Thymus (tissue), 11 donors: ENCODE results near the gene UGT1A8. TPM values are rescaled to one million over a fixed set of nuclear protein-coding genes. Genes with fewer than 3 reads are reported as not detected.
"Not testable (repeated sequence)": the region's sequence is repeated elsewhere in the genome, so short reads cannot be mapped to it uniquely, and the experiment has no call there.

Experiments
- DNase-seq, 9 donors: peaks; one replicate each; pipeline ENCODE4 v3.0.0-alpha.2; 2013; ENCODE audit warnings: low spot score in 9 of 9, low read depth in 6 of 9, missing footprints in 1 of 9
- H3K27ac ChIP-seq, 2 donors: one replicate each; pipeline ENCODE4 v1.5.1; 2013; ENCODE audit warnings: control low read depth in 1 of 2, low read depth in 1 of 2, low read length in 1 of 2, mild to moderate bottlenecking in 1 of 2, moderate library complexity in 1 of 2
- H3K27me3 ChIP-seq, 2 donors: one replicate each; pipeline ENCODE4 v1.5.1; 2013; ENCODE audit warnings: low read length in 1 of 2; ENCODE audit not compliant: control insufficient read depth in 2 of 2, insufficient read depth in 1 of 2
- H3K36me3 ChIP-seq, 2 donors: one replicate each; pipeline ENCODE4 v1.5.1; 2013; ENCODE audit warnings: low read length in 1 of 2, mild to moderate bottlenecking in 1 of 2, moderate library complexity in 1 of 2; ENCODE audit not compliant: control insufficient read depth in 2 of 2, insufficient read depth in 2 of 2
- H3K4me1 ChIP-seq, 2 donors: one replicate each; pipeline ENCODE4 v1.5.1; 2013; ENCODE audit warnings: low read length in 2 of 2; ENCODE audit not compliant: control insufficient read depth in 2 of 2, insufficient read depth in 2 of 2
- H3K4me3 ChIP-seq, 2 donors: one replicate each; pipeline ENCODE4 v1.5.1; 2013; ENCODE audit warnings: low read length in 2 of 2, control low read depth in 1 of 2, mild to moderate bottlenecking in 1 of 2
- H3K9me3 ChIP-seq, 2 donors: one replicate each; pipeline ENCODE4 v1.5.1; 2013; ENCODE audit warnings: low read length in 1 of 2, mild to moderate bottlenecking in 1 of 2; ENCODE audit not compliant: control insufficient read depth in 2 of 2, insufficient read depth in 1 of 2
- WGBS: extraction: QIAGEN DNeasy Blood & Tissue Kit; methylation state at CpG from one replicate; pipeline ENCODE4 v1.1.7; 2013; 5-methylcytosine and 5-hydroxymethylcytosine counted together
- polyA plus RNA-seq: library from polyadenylated mRNA; stranded (reverse); fragments of 200-250 nt; gene quantifications from one replicate; pipeline ENCODE4 v1.2.3, GENCODE V29; 2013
- total RNA-seq: library from RNA; stranded (reverse); fragments of 120-200 nt; gene quantifications from one replicate; pipeline ENCODE4 v1.2.4, GENCODE V29; 2013
- donor health status: healthy.

The UGT1A8 gene
- total and polyA plus RNA-seq, 2 donors = 0.24 to 2.6 TPM

DNA sequence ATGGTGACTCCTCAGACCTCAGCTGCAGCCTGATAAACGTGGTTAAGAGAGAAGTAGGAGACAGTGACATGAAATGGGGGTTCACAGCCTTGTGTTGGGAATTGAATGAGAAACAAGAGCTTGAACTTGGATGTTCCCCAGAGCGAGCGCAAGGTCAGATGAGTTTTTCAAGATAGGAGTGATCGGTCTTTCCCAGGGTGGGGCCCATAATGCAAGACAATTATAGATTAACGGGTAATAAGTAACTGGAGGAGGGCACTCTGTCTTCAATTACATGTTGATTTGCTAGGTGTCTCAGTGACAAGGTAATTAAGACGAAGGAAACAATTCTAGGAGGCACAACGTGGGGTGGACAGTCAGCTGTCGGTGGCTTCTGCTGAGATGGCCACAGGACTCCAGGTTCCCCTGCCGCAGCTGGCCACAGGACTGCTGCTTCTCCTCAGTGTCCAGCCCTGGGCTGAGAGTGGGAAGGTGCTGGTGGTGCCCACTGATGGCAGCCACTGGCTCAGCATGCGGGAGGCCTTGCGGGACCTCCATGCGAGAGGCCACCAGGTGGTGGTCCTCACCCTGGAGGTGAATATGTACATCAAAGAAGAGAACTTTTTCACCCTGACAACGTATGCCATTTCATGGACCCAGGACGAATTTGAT lies 95.3 kb downstream of the UGT1A8 start, which contains the start of gene UGT1A5:
Gene UGT1A5 (plus strand): TSS at position 297 of the 651 bp plus-strand sequence. CDS start 85 bp downstream, at position 382.
- H3K9me3 ChIP-seq = no peaks in the 10 kb centered on the region
- H3K4me1 ChIP-seq = peaks cover 0 to 22% of the 10 kb centered on the region in 2 donors
- no peak within 1 kb of the TSS for H3K4me3 ChIP-seq
- no peak within 1 kb of the TSS for H3K27ac ChIP-seq
- peak in 1 of 9 donors; percentile 9 for DNase-seq
- 87% methylated on average over 14 of the region's 14 CpGs for WGBS
- H3K27me3 ChIP-seq = peaks cover 0 to 2% of the 10 kb centered on the region in 2 donors
- H3K36me3 ChIP-seq = no peaks in the 10 kb centered on the region

- Histone ChIP-seq H3K27ac (no peak overlapping the region), H3K36me3 (no peaks in the 10 kb centered on the region), H3K9me3 (no peaks in the 10 kb centered on the region), H3K27me3 (peaks cover 0 to 2% of the 10 kb centered on the region in 2 donors), H3K4me3 (no peak overlapping the region), H3K4me1 (peaks cover 0 to 22% of the 10 kb centered on the region in 2 donors)
- peak in 6 of 9 donors; percentile 6 to 58 (median 32) for DNase-seq
- WGBS = 38% methylated on average over 7 of the region's 7 CpGs
Measured at GRCh38 chr2:233713262-233713615, 95.8 kb downstream of the UGT1A8 start.

- Histone ChIP-seq H3K27me3 (peaks cover 0 to 2% of the 10 kb centered on the region in 2 donors), H3K9me3 (no peaks in the 10 kb centered on the region), H3K4me3 (no peak overlapping the region), H3K27ac (no peak overlapping the region), H3K4me1 (peaks cover 0 to 22% of the 10 kb centered on the region in 2 donors), H3K36me3 (no peaks in the 10 kb centered on the region)
- WGBS = 69% methylated on average over 2 of the region's 2 CpGs
- DNase-seq = no peak
Measured at GRCh38 chr2:233714121-233714520, 96.7 kb downstream of the UGT1A8 start.

DNA sequence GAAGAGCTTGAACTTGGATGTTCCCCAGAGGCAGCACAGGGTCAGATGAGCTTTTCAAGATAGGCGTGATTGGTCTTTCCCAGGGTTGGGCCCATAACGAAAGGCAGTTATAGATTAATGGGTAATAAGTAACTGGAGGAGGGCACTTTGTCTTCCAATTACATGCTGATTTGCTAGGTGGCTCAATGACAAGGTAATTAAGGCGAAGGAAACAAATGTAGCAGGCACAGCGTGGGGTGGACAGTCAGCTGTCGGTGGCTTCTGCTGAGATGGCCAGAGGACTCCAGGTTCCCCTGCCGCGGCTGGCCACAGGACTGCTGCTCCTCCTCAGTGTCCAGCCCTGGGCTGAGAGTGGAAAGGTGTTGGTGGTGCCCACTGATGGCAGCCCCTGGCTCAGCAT lies 101.1 kb downstream of the UGT1A8 start, which contains the start of gene UGT1A4:
Gene UGT1A4 (plus strand): TSS at position 185 of the 400 bp plus-strand sequence. CDS start 85 bp downstream, at position 270.
- Histone ChIP-seq H3K4me1 (peaks cover 0 to under 1% of the 10 kb centered on the region in 2 donors), H3K4me3 (no peak within 1 kb of the TSS), H3K36me3 (no peaks in the 10 kb centered on the region), H3K27ac (no peak within 1 kb of the TSS), H3K9me3 (no peaks in the 10 kb centered on the region), H3K27me3 (peaks cover 2 to 4% of the 10 kb centered on the region in 2 donors)
- DNase-seq = no peak
- WGBS = 96% methylated on average over 7 of the region's 7 CpGs

DNA sequence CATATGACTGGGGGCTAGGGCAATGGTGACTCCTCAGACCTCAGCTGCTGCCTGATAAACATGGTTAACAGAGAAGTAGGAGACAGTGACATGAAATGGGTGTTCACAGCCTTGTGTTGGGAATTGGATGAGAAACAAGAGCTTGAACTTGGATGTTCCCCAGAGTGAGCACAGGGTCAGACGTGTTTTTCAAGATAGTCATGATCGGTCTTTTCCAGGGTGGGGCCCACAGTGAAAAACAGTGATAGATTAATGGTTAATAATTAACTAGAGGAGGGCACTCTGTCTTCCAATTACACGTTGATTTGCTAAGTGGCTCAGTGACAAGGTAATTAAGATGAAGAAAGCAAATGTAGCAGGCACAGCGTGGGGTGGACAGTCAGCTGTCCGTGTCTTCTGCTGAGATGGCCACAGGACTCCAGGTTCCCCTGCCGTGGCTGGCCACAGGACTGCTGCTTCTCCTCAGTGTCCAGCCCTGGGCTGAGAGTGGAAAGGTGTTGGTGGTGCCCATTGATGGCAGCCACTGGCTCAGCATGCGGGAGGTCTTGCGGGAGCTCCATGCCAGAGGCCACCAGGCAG lies 111.4 kb downstream of the UGT1A8 start, which contains the start of gene UGT1A3:
Gene UGT1A3 (plus strand): TSS at position 320 of the 579 bp plus-strand sequence. CDS start 85 bp downstream, at position 405.
- H3K4me3 ChIP-seq = no peak within 1 kb of the TSS
- H3K27ac ChIP-seq = no peak within 1 kb of the TSS
- 90% methylated on average over 8 of the region's 8 CpGs for WGBS
- H3K4me1 ChIP-seq = no peaks in the 10 kb centered on the region
- no peaks in the 10 kb centered on the region for H3K27me3 ChIP-seq
- no peaks in the 10 kb centered on the region for H3K9me3 ChIP-seq
- no peak for DNase-seq
- H3K36me3 ChIP-seq = no peaks in the 10 kb centered on the region

GRCh38 chr2:233736868-233737653 lies 119.6 kb downstream of the UGT1A8 start:
- H3K36me3 ChIP-seq, H3K4me1 ChIP-seq, DNase-seq, H3K9me3 ChIP-seq, H3K27ac ChIP-seq, H3K4me3 ChIP-seq, H3K27me3 ChIP-seq: not testable (repeated sequence)
- 92% methylated on average over 14 of the region's 14 CpGs for WGBS

GRCh38 chr2:233740870-233741269 lies 123.4 kb downstream of the UGT1A8 start:
- Histone ChIP-seq H3K27ac (no peak overlapping the region), H3K36me3 (no peaks in the 10 kb centered on the region), H3K27me3 (peaks cover 0 to 2% of the 10 kb centered on the region in 2 donors), H3K4me3 (no peak overlapping the region), H3K9me3 (no peaks in the 10 kb centered on the region), H3K4me1 (no peaks in the 10 kb centered on the region)
- 81% methylated on average over 2 of the region's 2 CpGs for WGBS
- no peak for DNase-seq

- WGBS = 97% methylated on average over 45 of the region's 46 CpGs
- no peaks in the 10 kb centered on the region for H3K9me3 ChIP-seq
- peaks cover 0 to 2% of the 10 kb centered on the region in 2 donors for H3K27me3 ChIP-seq
- H3K4me3 ChIP-seq = no peak overlapping the region
- no peaks in the 10 kb centered on the region for H3K36me3 ChIP-seq
- no peak overlapping the region for H3K27ac ChIP-seq
- DNase-seq = no peak
- no peaks in the 10 kb centered on the region for H3K4me1 ChIP-seq
Measured at GRCh38 chr2:233743464-233744259, 126.2 kb downstream of the UGT1A8 start.
